CD1c-positive myeloid dendritic cell (primary cell): ENCODE measurements around the gene GIGYF2.

Source experiments
- DNase-seq: peaks from one replicate; pipeline ENCODE4 v3.0.0-alpha.2; 2016; ENCODE audit errors: extremely low spot score

The GIGYF2 gene

GRCh38 chr2:232861353-232861752 is 164.2 kb downstream of the GIGYF2 start:
- DNase-seq: no peak

GRCh38 chr2:232863996-232864395 is 166.9 kb downstream of the GIGYF2 start:
- DNase-seq: no peak

- DNase-seq: no peak
These were observed 168.0 kb downstream of the GIGYF2 start for GRCh38 chr2:232865165-232865564.

- DNase-seq: no peak
These were observed 169.0 kb downstream of the GIGYF2 start for GRCh38 chr2:232866104-232866503.

- DNase-seq: no peak
These were observed 172.2 kb downstream of the GIGYF2 start for GRCh38 chr2:232869138-232870017.

GRCh38 chr2:232870018-232870765 is 173.1 kb downstream of the GIGYF2 start, which contains the start of gene SNORC:
TSS of gene SNORC (plus strand) at chr2:232870264. CDS start at chr2:232870342, 78 bp downstream.
- DNase-seq: no peak

- DNase-seq: no peak
These were observed 173.7 kb downstream of the GIGYF2 start for GRCh38 chr2:232870766-232871371.

- DNase-seq: no peak
These were observed 174.3 kb downstream of the GIGYF2 start for GRCh38 chr2:232871418-232871834.

- DNase-seq: no peak
These were observed 175.0 kb downstream of the GIGYF2 start for GRCh38 chr2:232871835-232872736.

GRCh38 chr2:232872826-232873225 is 175.7 kb downstream of the GIGYF2 start:
- no peak for DNase-seq

GRCh38 chr2:232873292-232873908 is 176.3 kb downstream of the GIGYF2 start:
- DNase-seq: no peak

GRCh38 chr2:232873909-232874641 is 176.9 kb downstream of the GIGYF2 start:
- DNase-seq: peak; percentile 41

- DNase-seq: no peak
These were observed 177.6 kb downstream of the GIGYF2 start for GRCh38 chr2:232874677-232875223.

GRCh38 chr2:232875256-232876121 is 178.4 kb downstream of the GIGYF2 start:
- DNase-seq: no peak

- no peak for DNase-seq
These were observed 179.2 kb downstream of the GIGYF2 start for GRCh38 chr2:232876161-232876977.

GRCh38 chr2:232876978-232877441 is 179.9 kb downstream of the GIGYF2 start:
- DNase-seq: no peak

- DNase-seq: no peak
These were observed 180.9 kb downstream of the GIGYF2 start for GRCh38 chr2:232877940-232878511.
